PC-9 (cell line): ENCODE data around the gene TAF6. TPM values are rescaled to one million over a fixed set of nuclear protein-coding genes. Genes with fewer than 3 reads are reported as not detected.

ENCODE experiments used
- BruUV-seq: library from RNA; stranded (reverse); fragments of 400-500 nt; replicated peaks from 2 replicates; lab custom pipeline; 2021; lab: Mats Ljungman, UMichigan
- CTCF ChIA-PET: fragments of 300-600 bp; sonication (Branson Sonifier 250); formaldehyde crosslinking; loops from one replicate; lab custom pipeline; 2022; ENCODE audit warnings: antibody characterized with exemption; lab: Charles Lee
- POLR2A ChIA-PET: fragments of 300-600 bp; sonication (Branson Sonifier 250); formaldehyde crosslinking; loops from one replicate; lab custom pipeline; 2022; ENCODE audit warnings: antibody characterized with exemption; ENCODE audit not compliant: unreplicated experiment; lab: Charles Lee
- DNase-seq, 2 experiments: peaks; one replicate each; pipeline versions ENCODE4 v3.0.0 to v3.0.0-alpha.2; 2015 to 2022; ENCODE audit warnings: mixed read lengths in 1 of 2
- H2AFZ ChIP-seq: fragments of 200-600 bp; sonication (generic); 2 replicates; pipeline ENCODE4 v1.8.1; 2017; ENCODE audit warnings: antibody characterized with exemption
- H3F3A ChIP-seq: fragments of 200-600 bp; sonication (generic); 2 replicates; pipeline ENCODE4 v1.8.1; 2017; ENCODE audit warnings: antibody characterized with exemption, mild to moderate bottlenecking, low read depth; ENCODE audit not compliant: insufficient read depth
- H3K27ac ChIP-seq: fragments of 200-600 bp; sonication (generic); 2 replicates; pipeline ENCODE4 v1.6.1; 2016; ENCODE audit warnings: mixed run types
- H3K27me3 ChIP-seq: fragments of 200-600 bp; sonication (generic); 2 replicates; pipeline ENCODE4 v1.6.1; 2016; ENCODE audit warnings: low read depth, mixed run types; ENCODE audit not compliant: insufficient read depth
- H3K36me3 ChIP-seq: fragments of 200-600 bp; sonication (generic); 2 replicates; pipeline ENCODE4 v1.6.1; 2016; ENCODE audit warnings: low read depth, mixed run types
- H3K4me1 ChIP-seq: fragments of 200-600 bp; sonication (generic); replicated peaks from 2 replicates; pipeline ENCODE4 v1.6.1; 2016; ENCODE audit warnings: mixed run types; ENCODE audit not compliant: insufficient read depth
- H3K4me2 ChIP-seq: fragments of 200-600 bp; sonication (generic); 2 replicates; pipeline ENCODE4 v1.6.1; 2017; ENCODE audit warnings: mixed run types
- H3K4me3 ChIP-seq: fragments of 200-600 bp; sonication (generic); 2 replicates; pipeline ENCODE4 v1.6.1; 2016; ENCODE audit warnings: mixed run types
- H3K79me2 ChIP-seq: fragments of 200-600 bp; sonication (generic); 2 replicates; pipeline ENCODE4 v1.6.1; 2017; ENCODE audit warnings: low read depth, mixed run types
- H3K9me2 ChIP-seq: fragments of 200-600 bp; sonication (generic); 2 replicates; pipeline ENCODE4 v1.8.1; 2017; ENCODE audit warnings: mild to moderate bottlenecking; ENCODE audit not compliant: insufficient read depth
- H3K9me3 ChIP-seq: fragments of 200-600 bp; sonication (generic); 2 replicates; pipeline ENCODE4 v1.8.1; 2016; ENCODE audit warnings: low read depth; ENCODE audit not compliant: insufficient read depth
- H4K20me1 ChIP-seq: fragments of 200-600 bp; sonication (generic); 2 replicates; pipeline ENCODE4 v1.8.1; 2017; ENCODE audit not compliant: insufficient read depth
- EZH2 ChIP-seq: fragments of 200-600 bp; sonication (generic); IDR thresholded peaks from 2 replicates; pipeline ENCODE4 v1.8.0; 2017; ENCODE audit warnings: antibody characterized with exemption, low read depth
- intact Hi-C: fragments of 100-400 bp; cut with micrococcal nuclease; formaldehyde crosslinking; loops from one replicate; pipeline ENCODE4 v1.10.0; 2022; ENCODE audit not compliant: unreplicated experiment
- total RNA-seq: library from RNA; stranded (reverse); gene quantifications from 2 replicates; pipeline ENCODE4 v1.2.3, GENCODE V29; 2021
- TF ChIP-seq, protein P1 (sequence below): fragments of 200-600 bp; sonication (generic); conservative IDR thresholded peaks from 2 replicates; pipeline ENCODE4 v1.6.1; 2017; ENCODE audit warnings: mixed run types, antibody characterized with exemption, mild to moderate bottlenecking, moderate library complexity

TAF6 gene
- total RNA-seq, 1 experiment from 2014 or later = 91.4 TPM

DNA sequence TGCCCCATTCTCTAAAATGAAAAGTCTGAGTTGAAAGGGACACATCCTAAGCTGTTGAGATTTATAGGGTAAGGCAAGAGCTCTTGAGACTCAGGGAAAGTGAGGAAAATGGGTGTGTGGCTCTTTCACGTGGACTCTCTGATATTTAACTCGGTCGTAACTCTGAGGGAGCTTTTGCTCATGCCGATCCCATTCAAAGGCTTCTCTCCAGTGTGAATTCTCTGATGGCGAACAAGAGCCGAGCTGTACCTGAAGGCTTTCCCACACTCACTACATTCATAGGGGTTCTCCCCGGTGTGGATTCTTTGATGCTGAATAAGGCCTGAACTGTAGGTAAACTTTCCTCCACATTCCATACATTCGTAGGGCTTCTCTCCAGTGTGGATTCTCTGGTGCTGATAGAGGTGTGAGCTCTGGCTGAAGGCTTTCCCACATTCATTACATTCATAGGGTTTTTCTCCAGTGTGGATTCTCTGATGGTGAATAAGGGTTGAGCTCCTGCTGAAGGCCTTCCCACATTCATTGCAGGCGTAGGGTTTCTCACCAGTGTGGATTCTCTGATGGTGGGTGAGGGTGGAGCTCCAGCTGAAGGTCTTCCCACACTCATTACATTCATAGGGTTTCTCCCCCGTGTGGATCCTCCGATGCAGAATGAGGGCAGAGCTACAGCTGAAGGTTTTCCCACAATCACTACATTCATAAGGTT, 48.0 kb downstream of the TAF6 start:
- ChIA-PET POLR2A (no interaction called here), CTCF (no interaction called here)
- no peaks in the 10 kb centered on the region for H4K20me1 ChIP-seq
- no peaks in the 10 kb centered on the region for H3K4me1 ChIP-seq
- intact Hi-C loops = no loop called here
- H3K9me3 ChIP-seq = peaks cover 52% of the 10 kb centered on the region
- H3K4me2 ChIP-seq = no peak overlapping the region
- no peak for DNase-seq
- BruUV-seq = no TSS peak
- no peaks in the 10 kb centered on the region for H3K9me2 ChIP-seq
- H3F3A ChIP-seq = peaks cover 8% of the 10 kb centered on the region; the same call in 1 of the 2 replicates
- H3K27ac ChIP-seq = no peak overlapping the region
- peaks cover 73% of the 10 kb centered on the region for H3K36me3 ChIP-seq
- no peaks in the 10 kb centered on the region for H3K79me2 ChIP-seq
- H3K4me3 ChIP-seq = no peak overlapping the region
- no peak overlapping the region for H2AFZ ChIP-seq
- H3K27me3 ChIP-seq = no peaks in the 10 kb centered on the region
- TF ChIP-seq, protein P1, sequence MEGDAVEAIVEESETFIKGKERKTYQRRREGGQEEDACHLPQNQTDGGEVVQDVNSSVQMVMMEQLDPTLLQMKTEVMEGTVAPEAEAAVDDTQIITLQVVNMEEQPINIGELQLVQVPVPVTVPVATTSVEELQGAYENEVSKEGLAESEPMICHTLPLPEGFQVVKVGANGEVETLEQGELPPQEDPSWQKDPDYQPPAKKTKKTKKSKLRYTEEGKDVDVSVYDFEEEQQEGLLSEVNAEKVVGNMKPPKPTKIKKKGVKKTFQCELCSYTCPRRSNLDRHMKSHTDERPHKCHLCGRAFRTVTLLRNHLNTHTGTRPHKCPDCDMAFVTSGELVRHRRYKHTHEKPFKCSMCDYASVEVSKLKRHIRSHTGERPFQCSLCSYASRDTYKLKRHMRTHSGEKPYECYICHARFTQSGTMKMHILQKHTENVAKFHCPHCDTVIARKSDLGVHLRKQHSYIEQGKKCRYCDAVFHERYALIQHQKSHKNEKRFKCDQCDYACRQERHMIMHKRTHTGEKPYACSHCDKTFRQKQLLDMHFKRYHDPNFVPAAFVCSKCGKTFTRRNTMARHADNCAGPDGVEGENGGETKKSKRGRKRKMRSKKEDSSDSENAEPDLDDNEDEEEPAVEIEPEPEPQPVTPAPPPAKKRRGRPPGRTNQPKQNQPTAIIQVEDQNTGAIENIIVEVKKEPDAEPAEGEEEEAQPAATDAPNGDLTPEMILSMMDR = no peak
- TF ChIP-seq EZH2 = no peak

DNA sequence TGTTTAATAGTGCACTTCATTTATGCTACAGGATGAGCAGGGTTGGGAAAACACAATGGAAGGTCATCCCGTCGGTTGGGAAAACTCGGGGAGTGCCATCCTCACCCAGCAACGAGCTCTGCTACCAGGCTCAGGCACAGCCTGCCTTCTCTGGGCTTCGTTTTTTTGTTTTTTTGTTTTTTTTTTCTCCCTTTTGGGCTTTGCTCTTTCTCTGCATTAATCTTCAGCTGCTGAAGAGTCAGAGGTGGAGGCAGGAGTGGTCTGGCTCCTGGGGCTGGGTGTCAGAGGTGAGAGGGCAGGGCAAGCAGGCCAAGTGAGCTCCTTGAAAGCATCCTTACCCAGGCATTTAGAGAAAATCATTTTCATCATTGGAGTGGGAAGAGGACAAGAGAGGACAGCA, 49.2 kb downstream of the TAF6 start:
- DNase-seq = no peak
- no peaks in the 10 kb centered on the region for H4K20me1 ChIP-seq
- no peaks in the 10 kb centered on the region for H3K79me2 ChIP-seq
- no peak overlapping the region for H3K27ac ChIP-seq
- H2AFZ ChIP-seq = no peak overlapping the region
- H3K4me3 ChIP-seq = no peak overlapping the region
- peaks cover 14% of the 10 kb centered on the region; the same call in 1 of the 2 replicates for H3F3A ChIP-seq
- ChIA-PET POLR2A (interaction anchor here (0.7 kb wide), 1 partner anchor 10 kb away, joined by 3 read pairs; no protein-coding TSS in a partner anchor), CTCF (no interaction called here)
- H3K4me2 ChIP-seq = no peak overlapping the region
- no peaks in the 10 kb centered on the region for H3K4me1 ChIP-seq
- BruUV-seq = no TSS peak
- no peaks in the 10 kb centered on the region for H3K9me2 ChIP-seq
- no peaks in the 10 kb centered on the region for H3K27me3 ChIP-seq
- peaks cover 64% of the 10 kb centered on the region for H3K36me3 ChIP-seq
- TF ChIP-seq EZH2 = no peak
- TF ChIP-seq, protein P1 = no peak
- peaks cover 52% of the 10 kb centered on the region for H3K9me3 ChIP-seq
- intact Hi-C loops = no loop called here

DNA sequence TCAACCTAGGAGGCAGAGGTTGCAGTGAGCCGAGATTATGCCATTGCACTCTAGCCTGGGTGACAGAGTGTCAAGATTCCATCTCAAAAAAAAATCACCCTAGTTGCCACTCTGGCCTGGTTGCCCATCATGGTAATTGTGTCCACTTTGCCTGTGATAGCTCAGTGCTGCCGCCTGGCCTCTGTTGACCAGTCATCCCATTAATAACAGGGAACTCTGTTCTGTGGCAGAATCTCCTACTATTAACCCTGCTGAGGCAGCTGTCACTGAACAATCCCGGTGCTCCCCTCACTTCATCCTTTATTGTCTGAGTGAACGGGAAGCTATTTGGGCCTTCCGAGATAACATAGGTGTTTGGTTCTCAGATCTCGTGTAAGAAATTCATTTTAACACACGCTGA, 52.2 kb downstream of the TAF6 start:
- no peak for DNase-seq
- Histone ChIP-seq H3K27me3 (no peaks in the 10 kb centered on the region), H4K20me1 (no peaks in the 10 kb centered on the region), H3K4me1 (no peaks in the 10 kb centered on the region), H3K36me3 (peaks cover 37% of the 10 kb centered on the region), H3F3A (peaks cover 14% of the 10 kb centered on the region; the same call in 1 of the 2 replicates), H3K79me2 (no peaks in the 10 kb centered on the region), H3K9me2 (no peaks in the 10 kb centered on the region), H3K9me3 (peaks cover 23% of the 10 kb centered on the region), H3K4me2 (no peak overlapping the region), H2AFZ (no peak overlapping the region), H3K4me3 (no peak overlapping the region), H3K27ac (no peak overlapping the region)
- TF ChIP-seq, protein P1 = no peak
- TF ChIP-seq EZH2 = no peak
- no TSS peak for BruUV-seq
- POLR2A ChIA-PET = no interaction called here
- CTCF ChIA-PET = no interaction called here
- intact Hi-C loops = no loop called here
